ENCODE data around the gene RNASEH1. TPM values are rescaled to one million over a fixed set of nuclear protein-coding genes. Genes with fewer than 3 reads are reported as not detected.

The RNASEH1 gene
- total and polyA plus RNA-seq, 2 of the 8 experiments (the other 6 are each of a cell fraction or from before 2014, with no cell fraction given): 11.7 to 42.7 TPM

- FAIRE-seq: no peak
- POLR2A ChIA-PET (ENCODE audit: partially characterized antibody): interaction anchor here (1.5 to 19.5 kb wide), 5 partner anchors 10 to 98 kb away, joined by 3 to 373 read pairs (median 6); partner anchors contain the start of gene RPS7
- H3K79me2 ChIP-seq (ENCODE audit: control insufficient read depth in 1 of 2, insufficient read depth in 2 of 2, low read length in 2 of 2): peaks cover 4 to 37% of the 10 kb centered on the region in 2 experiments
Observed at GRCh38 chr2:3553946-3554345, 4.2 kb downstream of the RNASEH1 start.

More at GRCh38 chr2:3553946-3554345, 4.2 kb downstream of the RNASEH1 start:
- Histone ChIP-seq H2BK20ac (ENCODE audit: low read length) (no peak overlapping the region), H3K9me3 (ENCODE audit: insufficient read depth in 2 of 2, low read depth in 1 of 2, low read length in 1 of 2) (no peaks in the 10 kb centered on the region), H3K4me3 (ENCODE audit: extremely low read depth in 1 of 4, insufficient read depth in 2 of 4, low read depth in 3 of 4, low read length in 4 of 4) (no peak overlapping the region), H3K23ac (ENCODE audit: insufficient read length) (no peak overlapping the region), H3K23me2 (ENCODE audit: low read depth, low read length) (peaks cover 8% of the 10 kb centered on the region; the same call in 1 of the 2 replicates), H3K9ac (replicated peaks in 1 of 4; ENCODE audit: extremely low read depth in 1 of 4, low read depth in 3 of 4, low read length in 3 of 4) (no peak overlapping the region), H3K4ac (replicated peaks; ENCODE audit: insufficient read length, low read depth, low read length) (no peak overlapping the region), H3K4me2 (ENCODE audit: insufficient read depth in 1 of 2, low read depth in 2 of 2, low read length in 2 of 2) (no peak overlapping the region), H4K8ac (ENCODE audit: extremely low read depth, insufficient read depth, low read length) (no peak overlapping the region), H3K56ac (replicated peaks; ENCODE audit: insufficient read length, low read depth, low read length) (no peak overlapping the region), H2AK5ac (ENCODE audit: low read depth, low read length) (no peak overlapping the region), H3K79me1 (ENCODE audit: low read depth, low read length) (peaks cover 4% of the 10 kb centered on the region), H2BK12ac (ENCODE audit: low read depth, low read length) (no peak overlapping the region), H3K27ac (ENCODE audit: low read depth, low read length) (no peak overlapping the region), H4K20me1 (replicated peaks in 1 of 2; ENCODE audit: control insufficient read depth in 1 of 2, insufficient read depth in 2 of 2, low read length in 2 of 2) (peaks cover 2 to 4% of the 10 kb centered on the region in 2 experiments), H2BK15ac (ENCODE audit: low read length) (no peak overlapping the region), H2BK5ac (ENCODE audit: low read depth, low read length) (no peak overlapping the region), H3K36me3 (ENCODE audit: control insufficient read depth in 2 of 4, insufficient read depth in 4 of 4, low read length in 3 of 4) (peaks cover 28 to 70% (median 56%) of the 10 kb centered on the region in 4 experiments), H4K91ac (replicated peaks; ENCODE audit: insufficient read length, low read length) (no peak overlapping the region), H3K14ac (ENCODE audit: insufficient read length) (no peak overlapping the region), H3K4me1 (replicated peaks in 1 of 4; ENCODE audit: control insufficient read depth in 3 of 4, insufficient read depth in 4 of 4, low read length in 3 of 4) (peaks cover 0 to 4% (median 1%) of the 10 kb centered on the region in 4 experiments; a peak in 4 of 7 replicates), H4K5ac (ENCODE audit: insufficient read length, low read depth, low read length) (no peak overlapping the region), H2BK120ac (replicated peaks; ENCODE audit: low read depth, low read length) (no peak overlapping the region), H3K18ac (ENCODE audit: extremely low read depth, low read length) (no peak overlapping the region), H2AFZ (ENCODE audit: low read length) (no peak overlapping the region), H3K27me3 (replicated peaks in 1 of 4; ENCODE audit: control insufficient read depth in 3 of 4, extremely low read depth in 1 of 4, insufficient read depth in 3 of 4, low read length in 3 of 4) (no peaks in the 10 kb centered on the region)
- DNase-seq (ENCODE audit: low read depth in 1 of 2, low spot score in 2 of 2): no peak
- TF ChIP-seq CHD1 (IDR thresholded peaks at IDR 0.05; ENCODE audit: low read depth, low read length): no peak
- TF ChIP-seq EZH2 (IDR thresholded peaks at IDR 0.05; ENCODE audit: low read depth, low read length, severe bottlenecking): no peak
- CTCF ChIA-PET (ENCODE audit: partially characterized antibody): interaction anchor here (0.8 to 2.5 kb wide), 5 partner anchors 11 to 114 kb away, joined by 3 to 12 read pairs (median 4); no protein-coding TSS in a partner anchor
- WGBS, 2 experiments (ENCODE audit: extremely low coverage in 1 of 2, insufficient coverage in 1 of 2, insufficient read length in 1 of 2, insufficient replicate concordance in 2 of 2, low coverage in 1 of 2, low lambda C conversion rate in 2 of 2, missing lambda C conversion rate in 1 of 2): 93% methylated on average over 10 of the region's 10 CpGs; no CpG with 5 or more reads in 1 of the 2 experiments

Measured in H1 (cell line).